Activated CD4-positive, alpha-beta T cell treated with anti-CD3 and anti-CD28 coated beads for 4 hours (primary cell): ENCODE data around the gene PSMB2.

Experiments
- DNase-seq, 2 donors: peaks; one replicate each; pipeline ENCODE4 v3.0.0-alpha.2; 2020

Gene PSMB2

DNA sequence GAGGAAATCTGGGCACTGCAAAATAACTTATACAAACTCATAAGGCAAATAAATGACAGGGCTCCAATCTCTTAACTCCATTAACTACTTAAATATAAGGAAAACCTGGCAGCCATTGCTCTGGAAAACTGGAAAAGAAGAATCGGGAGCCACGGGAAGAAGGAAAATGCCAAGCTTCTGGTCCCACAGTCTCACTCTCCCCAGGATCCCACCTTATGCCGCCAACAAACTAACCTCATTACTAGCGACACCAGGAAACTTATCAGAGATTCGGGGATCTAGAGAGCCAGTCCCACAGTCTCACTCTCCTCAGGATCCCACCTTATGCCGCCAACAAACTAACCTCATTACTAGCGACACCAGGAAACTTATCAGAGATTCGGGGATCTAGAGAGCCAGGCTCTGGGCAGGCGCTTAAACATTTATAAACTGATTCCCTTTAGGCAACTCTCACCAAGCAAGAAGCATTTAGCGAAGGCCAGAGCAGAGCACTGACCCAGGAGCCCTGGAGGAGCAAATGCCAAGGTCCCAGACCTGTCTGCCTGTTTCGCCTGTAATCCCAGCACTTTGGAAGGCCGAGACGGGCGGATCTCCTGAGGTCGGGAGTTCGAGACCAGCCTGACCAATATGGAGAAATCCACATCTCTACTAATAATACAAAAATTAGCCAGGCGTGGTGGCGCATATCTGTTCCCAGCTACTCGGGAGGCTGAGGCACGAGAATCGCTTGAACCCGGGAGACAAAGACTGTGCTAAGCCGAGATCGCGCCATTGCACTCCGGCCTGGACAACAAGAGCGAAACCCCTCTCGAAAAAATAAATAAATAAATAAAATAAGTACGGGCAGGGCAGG is 720 bp downstream of the PSMB2 start:
- peak in 1 of 2 donors; percentile 2 for DNase-seq

DNA sequence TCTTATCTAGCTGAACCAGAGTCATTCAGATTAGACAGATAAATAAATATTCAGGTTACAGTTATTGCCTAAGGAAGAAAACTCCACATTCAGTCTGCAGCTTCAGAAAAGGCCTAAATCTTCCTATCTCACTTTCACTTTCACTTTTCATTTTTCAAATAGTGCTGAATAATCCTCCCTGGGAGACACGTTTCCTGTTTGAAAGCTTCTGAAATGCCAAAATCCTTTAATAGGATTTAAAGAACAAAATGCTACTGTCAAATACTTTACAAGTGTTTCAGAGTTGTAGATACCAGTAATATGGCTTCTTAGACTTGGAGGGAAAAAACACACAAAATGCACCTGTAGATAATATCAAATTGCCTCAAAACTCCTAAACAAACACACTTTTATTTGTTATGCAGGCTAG is 3.9 kb downstream of the PSMB2 start:
- DNase-seq, result no peak

DNA sequence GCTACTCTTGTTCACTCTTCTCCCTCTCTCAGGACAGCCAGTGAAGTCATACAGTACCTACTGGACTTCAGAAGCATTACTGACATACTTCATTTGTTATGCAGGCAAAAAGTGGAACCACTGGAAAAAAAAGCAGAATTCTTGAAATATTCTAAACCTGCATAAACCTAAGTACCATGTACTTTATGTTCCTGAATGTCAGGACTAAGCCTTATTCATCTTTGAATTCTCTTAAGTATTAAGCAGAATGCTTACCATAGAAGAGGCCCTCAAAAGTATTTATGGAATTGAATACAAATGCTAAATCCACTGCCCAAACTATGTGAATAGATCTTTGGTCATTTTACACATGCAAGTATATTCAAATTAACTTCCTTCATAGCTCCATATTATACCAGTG is 7.8 kb downstream of the PSMB2 start:
- DNase-seq, result no peak

DNA sequence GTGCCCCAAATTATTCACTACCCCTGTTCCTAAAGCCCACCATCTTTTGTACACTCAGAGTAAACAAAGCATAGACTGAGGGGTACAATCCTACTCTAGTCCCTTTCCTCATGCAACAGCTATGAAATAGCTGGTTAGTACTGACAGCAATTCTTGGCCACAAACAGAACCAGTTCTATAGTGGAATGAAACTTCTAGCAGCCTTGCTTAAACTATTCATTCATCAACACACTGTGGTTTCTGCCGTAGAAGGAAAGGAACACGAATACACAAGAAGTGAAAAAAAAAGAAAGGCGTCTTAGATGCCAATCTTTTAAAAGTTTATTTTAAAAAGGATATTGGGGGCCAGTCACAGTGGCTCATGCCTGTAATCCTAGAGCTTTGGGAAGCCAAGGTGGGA is 9.9 kb downstream of the PSMB2 start:
- no peak for DNase-seq

DNA sequence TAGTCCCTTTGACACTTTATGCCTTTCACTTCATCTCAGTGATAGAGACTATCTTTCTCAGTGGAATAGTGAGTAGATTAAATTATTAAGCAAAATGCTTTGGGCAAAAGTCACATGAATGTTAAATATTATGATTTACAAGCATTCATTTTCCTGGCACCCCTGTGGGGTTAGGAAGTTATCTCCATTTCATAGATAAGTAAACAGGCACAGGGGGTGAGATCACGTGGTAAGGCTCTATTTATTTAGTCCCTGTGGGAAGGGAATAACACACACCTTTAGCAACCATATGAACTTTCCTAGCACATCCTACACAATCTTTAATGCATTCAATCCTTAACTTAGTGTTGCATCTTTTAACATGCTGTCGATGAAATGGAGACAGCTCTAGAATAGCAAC is 12.3 kb downstream of the PSMB2 start:
- DNase-seq, result no peak

DNA sequence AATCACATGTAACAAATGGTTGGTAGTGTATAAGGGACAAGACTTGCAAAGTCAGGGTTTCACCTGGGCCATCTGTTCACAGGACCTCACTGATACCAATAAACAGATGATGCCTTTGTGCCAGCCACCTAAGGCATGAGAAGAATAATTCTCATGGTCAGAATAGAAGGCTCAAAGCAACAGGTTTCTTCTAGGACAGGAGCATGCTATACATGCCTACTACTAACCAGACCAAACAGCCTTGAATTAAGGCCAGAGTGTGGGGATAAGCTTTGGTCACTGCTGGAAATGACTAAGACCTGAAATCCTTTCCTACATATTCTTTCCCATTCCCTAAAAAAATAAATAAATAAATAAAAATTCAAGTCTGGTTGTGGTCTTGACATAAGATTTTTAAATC is 17.5 kb downstream of the PSMB2 start:
- DNase-seq, result no peak

DNA sequence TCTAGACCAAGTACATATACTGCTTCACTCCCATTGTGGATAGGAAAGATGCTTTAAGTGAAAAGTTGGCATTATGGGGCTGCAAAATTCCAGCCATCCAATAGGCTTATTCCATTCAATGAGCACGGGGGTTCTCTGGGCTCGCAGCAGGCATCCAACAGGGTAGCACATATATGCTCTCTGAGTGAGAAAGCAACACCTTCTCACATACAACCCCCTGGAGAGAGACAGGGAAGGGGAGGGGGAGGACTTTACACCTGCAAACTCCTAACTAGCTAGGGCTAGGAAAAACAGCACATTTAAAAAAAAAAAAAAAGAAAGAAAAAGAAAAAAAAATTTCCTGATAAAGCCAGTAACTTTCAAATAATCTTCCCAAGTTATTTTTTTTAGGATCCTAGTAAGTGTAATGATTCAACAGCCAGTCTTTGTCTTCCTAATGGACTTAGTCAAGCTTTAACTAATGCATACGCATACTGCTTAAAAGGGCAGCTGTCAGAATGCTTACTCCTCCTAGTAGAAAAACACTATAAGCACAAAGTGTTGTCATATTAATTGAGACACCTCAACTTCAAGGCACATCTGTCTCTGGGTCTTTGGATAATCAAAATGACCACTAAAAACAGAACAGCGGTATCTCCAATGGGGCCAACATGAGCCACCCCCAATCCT is 18.7 kb downstream of the PSMB2 start:
- DNase-seq, result no peak

DNA sequence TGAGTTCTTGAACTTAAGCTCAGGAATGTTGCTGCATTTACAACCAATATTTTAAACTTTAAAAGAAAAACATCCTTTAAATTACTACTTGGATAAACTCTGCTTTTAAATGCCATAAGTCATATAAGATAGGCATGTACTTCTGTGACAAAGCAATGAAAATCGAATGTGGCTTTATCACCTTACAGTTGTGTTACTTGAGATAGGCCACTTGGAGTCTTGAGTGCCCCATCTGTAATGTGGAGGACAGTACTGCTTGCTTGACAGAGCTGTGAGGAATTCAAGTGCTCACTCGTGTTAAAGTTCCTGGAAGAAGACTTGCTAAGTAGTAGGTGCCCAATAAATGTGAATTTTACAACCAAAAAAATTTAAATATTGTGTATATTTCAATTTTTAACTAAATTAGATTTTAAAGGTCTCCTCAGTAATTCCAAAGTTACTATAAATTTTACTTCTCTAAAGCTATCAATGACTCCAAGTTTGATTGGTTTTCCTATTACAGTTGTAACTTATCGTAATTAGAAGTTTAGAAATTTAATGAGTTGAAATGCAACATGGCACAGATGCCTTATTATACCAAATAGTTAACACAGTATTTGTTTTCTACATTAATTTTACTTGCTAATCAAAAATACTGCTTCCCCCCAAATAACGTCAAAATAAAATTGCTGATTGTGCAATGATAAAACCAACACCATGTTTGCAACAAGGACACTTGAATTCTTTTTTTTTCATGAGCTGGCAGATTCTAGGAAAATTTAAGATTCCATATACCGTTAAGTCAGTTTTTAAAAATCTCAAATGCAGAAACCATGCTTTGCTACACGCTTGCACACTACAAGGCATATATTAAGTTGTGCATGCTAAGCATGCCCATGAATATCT is 21.8 kb downstream of the PSMB2 start:
- no peak for DNase-seq

DNA sequence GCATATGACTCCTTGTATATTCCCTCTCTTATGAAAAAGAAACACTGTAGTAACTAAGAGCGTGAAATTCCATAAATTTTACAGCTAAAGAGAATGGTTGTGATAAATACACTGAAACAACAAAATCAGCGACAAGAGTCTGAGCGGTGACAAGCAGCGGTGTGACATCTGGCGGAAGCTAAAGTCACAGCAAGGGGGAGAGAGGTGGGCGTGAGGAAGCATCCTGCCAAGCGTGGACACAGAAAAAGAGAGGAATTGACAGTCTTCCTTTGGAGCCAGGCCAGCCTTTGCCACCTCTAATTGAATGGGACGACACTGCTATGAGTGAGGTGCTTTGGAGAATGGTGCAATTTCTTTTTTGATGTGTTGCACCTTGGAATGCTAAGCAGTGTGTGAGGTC is 25.9 kb downstream of the PSMB2 start:
- no peak for DNase-seq

DNA sequence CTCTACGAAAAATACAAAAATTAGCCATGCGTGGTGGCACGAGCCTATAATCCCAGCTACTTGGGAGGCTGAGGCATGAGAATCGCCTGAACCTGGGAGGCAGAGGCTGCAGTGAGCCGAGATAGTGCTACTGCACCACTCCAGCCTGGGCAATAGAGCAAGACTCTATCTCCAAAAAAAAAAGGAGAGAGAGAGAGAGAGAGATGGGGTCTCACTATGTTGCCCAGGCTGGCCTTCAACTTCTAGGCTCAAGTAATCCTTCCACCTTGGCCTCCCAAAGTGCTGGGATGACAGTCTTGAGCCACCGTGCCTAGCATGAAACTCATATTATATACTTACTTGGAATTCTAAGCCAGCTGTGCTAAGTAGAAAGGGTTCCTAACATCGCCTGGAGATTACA is 29.7 kb downstream of the PSMB2 start:
- DNase-seq, result no peak

DNA sequence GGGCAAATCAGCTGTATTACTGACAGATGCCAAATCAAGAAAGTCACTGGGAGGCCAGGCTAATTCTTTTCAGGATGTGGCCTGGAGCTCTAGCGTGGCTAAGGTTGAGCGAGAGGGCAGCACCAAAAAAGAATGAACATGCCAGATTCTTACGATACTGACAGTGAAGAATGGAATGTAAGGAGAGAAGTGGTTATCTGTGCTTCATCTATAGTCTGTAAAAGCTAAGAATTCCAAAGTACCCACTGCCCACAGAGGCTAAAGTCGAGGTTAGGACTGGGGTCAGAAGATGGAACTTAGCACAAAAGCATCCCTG is 35.5 kb downstream of the PSMB2 start:
- no peak for DNase-seq

DNA sequence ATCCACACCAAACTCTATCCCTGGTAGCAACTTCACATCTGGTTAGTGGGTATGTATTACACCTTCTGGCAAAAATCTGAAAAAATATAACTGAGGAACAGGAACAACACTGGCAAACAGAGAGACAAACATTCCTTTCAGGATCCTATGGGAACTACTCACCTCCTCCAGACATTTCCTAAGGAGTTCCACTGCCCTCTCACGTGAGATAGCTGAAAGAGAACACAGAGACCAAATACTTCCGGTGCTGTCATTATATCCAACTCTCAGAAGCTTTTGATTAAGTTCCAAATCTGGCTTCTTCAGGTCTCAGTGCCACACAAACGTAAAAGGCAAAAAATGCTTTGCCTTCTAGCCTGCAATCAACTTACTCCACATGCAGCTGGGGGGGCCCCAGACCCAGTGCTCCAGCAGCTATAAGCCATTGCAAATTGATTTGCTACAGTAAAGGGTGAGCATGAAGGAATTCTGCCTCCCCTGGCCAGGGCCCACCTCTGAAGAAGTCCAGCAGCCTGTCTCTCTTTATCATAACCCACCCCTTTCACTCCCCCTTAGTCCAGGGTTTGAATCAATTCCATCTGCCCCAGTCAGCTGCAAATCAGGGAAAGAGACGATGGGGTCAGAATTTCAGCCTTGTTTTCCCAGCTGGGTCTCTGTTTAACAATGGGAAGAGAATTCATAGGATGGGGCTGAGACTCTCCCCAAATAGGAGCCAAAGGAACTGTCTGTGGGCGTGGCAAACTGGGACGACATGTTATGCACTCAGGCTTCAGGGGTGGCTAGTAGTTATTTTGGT is 36.1 kb downstream of the PSMB2 start:
- no peak for DNase-seq

DNA sequence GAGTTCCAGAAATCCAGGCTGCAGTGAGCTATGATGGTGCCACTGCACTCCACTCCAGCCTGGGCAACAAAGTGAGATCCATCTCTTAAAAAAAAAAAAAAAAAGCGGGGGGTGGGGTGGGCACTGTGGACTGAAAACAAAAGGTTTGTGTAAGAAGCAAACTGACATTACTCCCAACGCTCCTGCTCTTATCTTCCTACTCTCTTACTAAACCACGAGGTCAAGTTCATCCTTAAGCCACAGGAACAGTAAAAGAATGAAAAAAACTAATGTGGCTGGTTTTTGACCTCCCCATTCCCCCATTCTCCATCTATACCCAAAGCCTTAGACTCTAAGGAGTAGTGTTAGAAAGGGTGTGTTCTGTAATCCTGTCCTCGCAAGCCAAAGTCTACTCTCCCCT is 37.4 kb downstream of the PSMB2 start:
- no peak for DNase-seq

DNA sequence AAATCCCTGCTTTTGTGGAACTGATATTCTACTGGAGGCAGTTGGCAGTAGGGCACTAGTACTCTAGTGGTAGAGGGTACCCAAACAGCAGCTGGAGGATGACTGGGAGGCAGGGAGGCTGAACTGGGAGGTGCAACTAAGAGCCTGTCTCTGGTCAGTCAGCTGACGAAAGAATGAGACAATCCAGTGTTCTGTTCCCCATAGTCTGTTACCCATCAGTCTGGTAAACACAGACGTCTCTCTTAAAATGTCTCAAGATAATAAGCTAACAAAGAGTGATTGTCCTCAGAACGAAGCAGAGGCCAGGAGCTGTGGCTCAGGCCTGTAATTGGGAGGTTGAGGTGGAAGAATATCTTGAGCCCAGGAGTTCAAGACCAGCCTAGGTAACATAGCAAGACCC is 37.9 kb downstream of the PSMB2 start:
- no peak for DNase-seq

DNA sequence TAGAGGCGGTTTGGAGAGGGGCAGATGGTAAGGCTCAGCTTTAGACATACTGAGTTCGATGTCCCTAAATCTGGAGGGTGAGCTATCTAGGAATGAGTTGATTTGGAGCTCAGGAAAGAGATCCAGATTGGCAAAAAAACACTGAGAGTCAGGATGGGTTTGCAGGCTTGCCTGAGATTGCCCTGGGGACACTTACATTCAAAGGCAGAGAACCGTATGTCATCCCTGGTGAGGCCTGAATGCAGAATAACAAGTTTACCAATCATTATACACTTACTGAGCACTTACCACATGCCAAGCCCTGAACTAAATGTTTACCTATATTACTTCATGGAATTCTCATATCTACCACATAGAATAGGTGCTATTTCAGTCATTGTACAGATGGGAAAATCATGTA is 40.7 kb downstream of the PSMB2 start:
- DNase-seq, result no peak

DNA sequence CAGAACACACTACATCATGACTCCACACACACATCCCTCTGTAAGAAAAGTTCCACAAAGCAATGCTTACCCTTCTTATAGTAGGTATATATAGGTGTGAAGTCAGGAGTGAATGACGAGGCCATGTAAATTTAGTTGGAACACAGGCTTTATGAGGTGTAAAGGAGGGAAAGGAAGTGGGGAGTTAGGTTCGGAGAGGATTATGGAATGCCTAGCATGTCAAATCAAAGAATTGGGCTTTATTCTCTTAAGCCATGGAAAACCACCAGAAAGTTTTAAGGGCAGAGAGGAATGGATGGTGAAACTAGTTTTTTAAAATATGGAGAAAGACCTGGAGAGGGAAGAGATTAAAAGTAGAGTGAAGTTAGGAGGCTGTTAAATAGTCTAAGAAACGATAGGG is 41.9 kb downstream of the PSMB2 start:
- no peak for DNase-seq

DNA sequence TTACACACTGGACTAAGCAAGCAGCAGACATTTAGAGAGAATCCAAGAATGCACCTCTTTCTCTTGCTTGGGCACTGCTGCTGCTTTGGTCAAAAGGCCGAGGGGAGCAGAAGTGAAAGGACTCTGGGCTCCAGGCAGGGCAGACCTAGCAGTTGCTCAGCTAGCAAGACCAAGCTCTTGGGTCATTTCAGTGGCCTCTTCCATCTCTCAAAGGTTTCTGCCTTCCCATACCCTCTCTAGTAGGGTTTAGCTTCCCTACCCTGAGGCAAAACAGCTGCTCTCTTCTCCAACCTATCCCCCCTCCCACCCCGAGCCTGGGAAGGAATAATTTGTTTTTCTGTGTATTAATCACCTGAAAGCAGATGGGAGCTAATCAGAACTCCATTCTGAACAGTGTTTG is 42.4 kb downstream of the PSMB2 start:
- DNase-seq, result no peak

DNA sequence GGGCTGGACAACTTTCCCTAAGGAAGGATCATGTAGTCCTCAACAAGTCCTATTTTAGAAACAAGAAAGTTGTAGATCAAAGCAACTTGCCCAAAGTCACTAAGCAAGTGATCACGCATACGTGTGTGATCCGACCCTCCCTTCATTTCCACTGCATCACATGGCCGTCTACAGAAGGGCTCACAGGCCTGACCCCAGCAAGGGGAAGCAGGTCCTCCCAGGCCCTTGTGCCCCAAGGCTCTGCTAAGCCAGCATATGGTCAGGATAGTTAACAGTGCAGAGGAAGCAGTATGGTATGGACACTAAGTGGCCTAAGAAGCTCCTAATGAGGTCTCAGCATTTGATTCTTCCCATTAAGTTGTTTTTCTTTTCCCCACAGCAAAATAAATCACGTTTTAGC is 43.5 kb downstream of the PSMB2 start:
- DNase-seq, result no peak

DNA sequence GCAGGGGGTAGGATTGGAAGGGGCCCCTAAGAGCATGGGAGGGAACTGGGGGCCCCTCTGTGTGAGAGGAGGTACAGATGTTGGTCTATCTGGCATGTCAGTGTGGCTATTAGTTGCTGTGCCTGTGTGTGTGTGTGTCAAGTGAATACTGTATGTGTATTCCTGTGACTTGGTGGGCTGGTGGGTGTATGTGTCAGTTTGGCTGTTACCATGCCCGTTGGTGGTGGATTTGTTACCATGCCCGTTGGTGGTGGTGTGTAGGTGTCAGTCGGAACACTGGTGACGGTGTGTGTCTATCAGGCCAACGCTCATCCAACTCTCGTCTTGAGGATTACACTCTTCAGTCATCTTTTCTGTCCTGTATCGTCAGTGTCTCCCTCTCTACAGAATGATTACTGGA is 45.6 kb downstream of the PSMB2 start:
- DNase-seq, result no peak

DNA sequence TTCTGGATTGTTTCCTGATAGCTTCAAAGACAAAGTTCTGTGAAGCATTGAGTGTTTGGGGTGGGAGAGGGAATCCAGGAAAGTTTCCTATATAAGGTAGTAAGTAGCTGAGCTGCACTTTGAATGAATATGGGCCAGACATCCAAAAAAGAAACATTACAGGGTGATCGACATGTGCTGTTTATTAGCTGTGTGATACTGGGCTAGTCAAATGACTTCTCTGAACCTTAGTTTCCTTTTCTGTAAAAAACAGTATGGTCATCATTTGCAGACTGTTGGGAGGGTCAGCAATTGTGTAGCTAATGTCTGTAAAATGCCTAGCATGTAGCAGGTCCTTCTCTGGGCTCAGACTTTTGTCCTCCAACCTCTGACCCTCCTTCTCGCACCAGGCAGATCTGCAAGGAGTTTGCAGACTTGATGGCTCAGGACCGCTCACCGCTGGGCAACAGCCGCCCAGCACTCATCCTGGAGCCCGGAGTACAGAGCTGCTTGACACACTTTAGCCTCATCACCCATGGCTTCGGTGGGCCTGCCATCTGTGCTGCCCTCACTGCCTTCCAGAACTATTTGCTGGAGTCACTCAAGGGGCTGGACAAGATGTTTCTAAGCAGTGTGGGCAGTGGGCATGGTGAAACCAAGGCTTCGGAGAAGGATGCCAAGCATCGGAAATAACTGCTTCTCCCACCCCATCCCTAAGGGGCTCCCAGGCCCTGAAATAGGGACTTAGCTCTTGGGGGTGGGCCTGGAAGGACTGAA is 47.1 kb downstream of the PSMB2 start:
- DNase-seq, result no peak

DNA sequence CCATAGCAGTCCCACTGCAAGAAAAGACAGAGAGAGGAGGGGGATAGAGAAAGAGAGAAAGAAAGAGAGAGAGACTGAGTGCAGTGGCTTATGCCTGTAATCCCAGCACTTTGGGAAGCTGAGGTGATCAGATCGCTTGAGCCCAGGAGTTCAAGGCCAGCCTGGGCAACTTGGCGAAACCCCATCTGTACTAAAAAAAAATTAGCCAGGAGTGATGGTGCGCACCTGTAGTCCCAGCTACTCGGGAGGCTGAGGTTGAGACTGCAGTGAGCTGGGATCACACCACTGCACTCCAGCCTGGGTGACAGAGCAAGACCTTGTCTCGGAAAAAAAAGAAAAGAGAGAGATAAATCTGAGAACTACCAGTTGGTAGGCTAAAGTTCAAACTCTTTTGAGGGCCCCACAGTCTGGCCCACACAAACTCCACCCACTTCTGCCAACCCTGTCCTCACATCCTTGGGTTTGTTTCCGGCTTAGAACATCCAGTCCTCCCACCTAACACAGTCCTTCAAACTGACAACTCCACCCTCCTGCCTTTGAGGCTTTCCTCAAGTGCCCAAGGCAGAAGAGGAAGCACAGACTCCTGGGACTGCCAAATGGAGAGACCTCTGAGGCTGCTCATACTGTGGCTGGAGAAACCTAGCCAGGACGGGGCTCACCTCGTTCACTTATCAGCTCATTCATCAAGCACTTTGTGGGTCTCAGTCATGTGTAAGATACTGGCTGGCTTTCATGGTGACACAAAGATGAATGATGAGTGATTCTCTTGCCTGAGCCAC is 48.1 kb downstream of the PSMB2 start:
- DNase-seq, result no peak
